Adrenal gland (tissue), 5 donors: Measurements from ENCODE around the gene RUVBL2.

Source experiments
- POLR2A ChIP-seq, 2 donors: fragments of 450-650 bp; IDR thresholded peaks; one replicate each; pipeline ENCODE4 v1.6.1; 2017; ENCODE audit warnings: antibody characterized with exemption in 2 of 2, mild to moderate bottlenecking in 2 of 2, moderate library complexity in 1 of 2
- TF ChIP-seq, protein P1 (sequence below), 6 experiments: fragments of 450-650 bp in 4 of 6; fragments of 200-600 bp in 2 of 6; sonication (generic) in 1 of 6; IDR thresholded peaks; 1 replicate in 5 of 6; 2 replicates in 1 of 6; pipeline versions ENCODE4 v1.5.1 to v1.8.0; 2016 to 2021; ENCODE audit warnings: antibody characterized with exemption in 6 of 6, mild to moderate bottlenecking in 2 of 6, moderate library complexity in 1 of 6
- donor health status: DM: no; HTN: no; CAD: no.

DNA sequence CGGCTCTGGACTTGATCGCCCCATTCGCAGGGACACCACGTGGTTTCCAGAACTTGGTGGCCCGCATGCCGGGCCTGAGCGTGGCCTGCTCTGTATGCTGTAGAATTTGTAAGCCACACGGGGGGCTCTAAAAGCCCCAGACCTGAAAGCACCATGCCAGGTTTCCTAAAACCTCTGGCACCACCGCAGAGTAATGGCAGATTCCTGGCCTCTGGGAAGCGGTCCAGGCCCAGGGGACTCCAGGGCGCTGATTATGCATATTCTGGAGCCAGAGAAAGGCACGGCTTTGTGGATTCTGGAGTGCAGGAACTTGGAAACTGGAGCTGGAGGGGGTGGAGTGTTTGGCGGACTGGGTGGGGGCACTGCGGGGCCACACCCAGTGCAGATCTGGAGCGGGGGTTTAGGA is 24.9 kb upstream of the RUVBL2 start:
- TF ChIP-seq, protein P1, sequence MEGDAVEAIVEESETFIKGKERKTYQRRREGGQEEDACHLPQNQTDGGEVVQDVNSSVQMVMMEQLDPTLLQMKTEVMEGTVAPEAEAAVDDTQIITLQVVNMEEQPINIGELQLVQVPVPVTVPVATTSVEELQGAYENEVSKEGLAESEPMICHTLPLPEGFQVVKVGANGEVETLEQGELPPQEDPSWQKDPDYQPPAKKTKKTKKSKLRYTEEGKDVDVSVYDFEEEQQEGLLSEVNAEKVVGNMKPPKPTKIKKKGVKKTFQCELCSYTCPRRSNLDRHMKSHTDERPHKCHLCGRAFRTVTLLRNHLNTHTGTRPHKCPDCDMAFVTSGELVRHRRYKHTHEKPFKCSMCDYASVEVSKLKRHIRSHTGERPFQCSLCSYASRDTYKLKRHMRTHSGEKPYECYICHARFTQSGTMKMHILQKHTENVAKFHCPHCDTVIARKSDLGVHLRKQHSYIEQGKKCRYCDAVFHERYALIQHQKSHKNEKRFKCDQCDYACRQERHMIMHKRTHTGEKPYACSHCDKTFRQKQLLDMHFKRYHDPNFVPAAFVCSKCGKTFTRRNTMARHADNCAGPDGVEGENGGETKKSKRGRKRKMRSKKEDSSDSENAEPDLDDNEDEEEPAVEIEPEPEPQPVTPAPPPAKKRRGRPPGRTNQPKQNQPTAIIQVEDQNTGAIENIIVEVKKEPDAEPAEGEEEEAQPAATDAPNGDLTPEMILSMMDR (IDR thresholded peaks at IDR 0.05), result no peak
- TF ChIP-seq POLR2A (IDR thresholded peaks at IDR 0.05), result no peak
